SU-DHL-6 (cell line): ENCODE results near the gene REM1.

Source experiments
- H2AFZ ChIP-seq: fragments of 200-600 bp; sonication (generic); 2 replicates; pipeline ENCODE4 v1.6.1; 2014; ENCODE audit warnings: low read depth, mild to moderate bottlenecking, moderate library complexity, mixed read lengths, antibody characterized with exemption, low read length; ENCODE audit not compliant: severe bottlenecking
- H3F3A ChIP-seq: fragments of 200-600 bp; shearing (Covaris generic); 2 replicates; pipeline ENCODE4 v1.6.0; 2016; ENCODE audit warnings: antibody characterized with exemption, mild to moderate bottlenecking; ENCODE audit not compliant: insufficient read depth
- H3K27ac ChIP-seq: fragments of 200-600 bp; sonication (generic); 2 replicates; pipeline ENCODE4 v1.5.1; 2016; ENCODE audit warnings: low read depth, mild to moderate bottlenecking, low read length, moderate library complexity, mixed read lengths
- H3K27me3 ChIP-seq: fragments of 200-600 bp; sonication (generic), shearing (Covaris generic); 2 replicates; pipeline ENCODE4 v1.6.0; 2014; ENCODE audit warnings: mild to moderate bottlenecking, low read length
- H3K36me3 ChIP-seq: fragments of 200-600 bp; sonication (generic); 2 replicates; pipeline ENCODE4 v1.6.1; 2014; ENCODE audit warnings: mild to moderate bottlenecking, low read length, mixed read lengths
- H3K4me2 ChIP-seq: fragments of 300-600, 200-600 bp; shearing (Covaris generic), sonication (generic); 2 replicates; pipeline ENCODE4 v1.6.0; 2014; ENCODE audit warnings: low read length, low read depth, mild to moderate bottlenecking; ENCODE audit not compliant: poor library complexity, severe bottlenecking
- H3K4me3 ChIP-seq: fragments of 200-600 bp; sonication (generic); 2 replicates; pipeline ENCODE4 v1.5.1; 2014; ENCODE audit warnings: antibody characterized with exemption, low read length, mild to moderate bottlenecking, mixed read lengths; ENCODE audit not compliant: insufficient read depth, poor library complexity, severe bottlenecking
- H3K79me2 ChIP-seq: fragments of 200-600 bp; sonication (generic); 2 replicates; pipeline ENCODE4 v1.6.1; 2014; ENCODE audit warnings: mild to moderate bottlenecking, low read length, moderate library complexity; ENCODE audit not compliant: insufficient read depth
- H3K9ac ChIP-seq: fragments of 200-600 bp; sonication (generic); 2 replicates; pipeline ENCODE4 v1.7.0; 2014; ENCODE audit warnings: mild to moderate bottlenecking, low read length
- H3K9me2 ChIP-seq: fragments of 200-600 bp; sonication (generic); replicated peaks from 2 replicates; pipeline ENCODE4 v1.6.1; 2014; ENCODE audit warnings: low read length; ENCODE audit not compliant: insufficient read depth
- H3K9me3 ChIP-seq: fragments of 200-600 bp; sonication (generic); 2 replicates; pipeline ENCODE4 v1.6.1; 2014; ENCODE audit warnings: low read length, mixed read lengths; ENCODE audit not compliant: insufficient read depth
- H4K20me1 ChIP-seq: fragments of 200-600 bp; sonication (generic); 2 replicates; pipeline ENCODE4 v1.6.1; 2014; ENCODE audit warnings: low read depth, mild to moderate bottlenecking, antibody characterized with exemption, low read length, moderate library complexity, mixed read lengths
- CTCF ChIP-seq: fragments of 200-600 bp; sonication (generic); IDR thresholded peaks from one replicate; pipeline ENCODE4 v1.5.1; 2017; ENCODE audit warnings: antibody characterized with exemption, mild to moderate bottlenecking, low read length, moderate library complexity; ENCODE audit not compliant: insufficient read depth, poor library complexity, severe bottlenecking
- EZH2phosphoT487 ChIP-seq: fragments of 200-600 bp; sonication (generic), shearing (Covaris generic); conservative IDR thresholded peaks from 2 replicates; pipeline ENCODE4 v1.6.1; 2018; ENCODE audit warnings: mild to moderate bottlenecking, antibody characterized with exemption, low read length, moderate library complexity, mixed read lengths

REM1 gene

GRCh38 chr20:31514154-31515071, 39.3 kb downstream of the REM1 start, which contains the start of gene HM13:
Gene HM13, plus strand, starts transcription at chr20:31514442. Its CDS starts 110 bp downstream, at chr20:31514552.
- TF ChIP-seq EZH2phosphoT487 (no peak), CTCF (peak; percentile 63)
- peaks cover 43% of the 10 kb centered on the region for H3K79me2 ChIP-seq

GRCh38 chr20:31515072-31515774, 40.1 kb downstream of the REM1 start:
- Histone ChIP-seq H3K36me3 (no peaks in the 10 kb centered on the region), H3K27me3 (no peaks in the 10 kb centered on the region), H2AFZ (peak overlapping the region; percentile 90), H4K20me1 (no peaks in the 10 kb centered on the region), H3K4me3 (peak overlapping the region; percentile 91), H3K9me3 (no peaks in the 10 kb centered on the region), H3K79me2 (peaks cover 51% of the 10 kb centered on the region), H3K27ac (no peak overlapping the region), H3F3A (no peaks in the 10 kb centered on the region), H3K9ac (peak overlapping the region; percentile 86), H3K4me2 (peak overlapping the region; percentile 79), H3K9me2 (no peaks in the 10 kb centered on the region)
- TF ChIP-seq EZH2phosphoT487 = no peak
- TF ChIP-seq CTCF = no peak

More at GRCh38 chr20:31514154-31515071, 39.3 kb downstream of the REM1 start, which contains the start of gene HM13:
- H3K36me3 ChIP-seq = no peaks in the 10 kb centered on the region
- H3K4me3 ChIP-seq = peak within 1 kb of the TSS; percentile 91
- no peaks in the 10 kb centered on the region for H3K9me3 ChIP-seq
- H2AFZ ChIP-seq = peak within 1 kb of the TSS; percentile 90
- peak within 1 kb of the TSS; percentile 86 for H3K9ac ChIP-seq
- no peak within 1 kb of the TSS for H3K27ac ChIP-seq
- no peaks in the 10 kb centered on the region for H3K27me3 ChIP-seq
- peak within 1 kb of the TSS; percentile 79 for H3K4me2 ChIP-seq
- H4K20me1 ChIP-seq = no peaks in the 10 kb centered on the region
- H3F3A ChIP-seq = no peaks in the 10 kb centered on the region
- no peaks in the 10 kb centered on the region for H3K9me2 ChIP-seq

GRCh38 chr20:31515775-31516107, 40.7 kb downstream of the REM1 start:
- H3K79me2 ChIP-seq = peaks cover 56% of the 10 kb centered on the region
- peak overlapping the region; percentile 79 for H3K4me2 ChIP-seq
- H3F3A ChIP-seq = no peaks in the 10 kb centered on the region
- H3K4me3 ChIP-seq = peak overlapping the region; percentile 91
- no peaks in the 10 kb centered on the region for H4K20me1 ChIP-seq
- no peaks in the 10 kb centered on the region for H3K36me3 ChIP-seq
- no peaks in the 10 kb centered on the region for H3K9me3 ChIP-seq
- no peak for TF ChIP-seq CTCF
- TF ChIP-seq EZH2phosphoT487 = no peak
- H3K27me3 ChIP-seq = no peaks in the 10 kb centered on the region
- H2AFZ ChIP-seq = no peak overlapping the region
- peak overlapping the region; percentile 86 for H3K9ac ChIP-seq
- no peaks in the 10 kb centered on the region for H3K9me2 ChIP-seq
- H3K27ac ChIP-seq = no peak overlapping the region
